Right renal pelvis (tissue), 4 donors: ENCODE data around the gene SENP2. TPM values are rescaled to one million over a fixed set of nuclear protein-coding genes. Genes with fewer than 3 reads are reported as not detected.
"Not testable (repeated sequence)": the region's sequence is repeated elsewhere in the genome, so short reads cannot be mapped to it uniquely, and the experiment has no call there.

Experiments used
- DNase-seq, 4 donors: peaks; one replicate each; pipeline ENCODE4 v3.0.0-alpha.2; 2013; ENCODE audit warnings: low read depth in 4 of 4, low spot score in 3 of 4, missing footprints in 1 of 4
- polyA plus RNA-seq, 4 donors: library from polyadenylated mRNA; unstranded; fragments of 120-200 nt; gene quantifications; one replicate each; pipeline ENCODE4 v1.2.1, GENCODE V29; 2013; ENCODE audit not compliant: insufficient read length in 4 of 4

Gene SENP2
- polyA plus RNA-seq, 4 donors = 40.1 to 51.0 (median 48.1) TPM

DNA sequence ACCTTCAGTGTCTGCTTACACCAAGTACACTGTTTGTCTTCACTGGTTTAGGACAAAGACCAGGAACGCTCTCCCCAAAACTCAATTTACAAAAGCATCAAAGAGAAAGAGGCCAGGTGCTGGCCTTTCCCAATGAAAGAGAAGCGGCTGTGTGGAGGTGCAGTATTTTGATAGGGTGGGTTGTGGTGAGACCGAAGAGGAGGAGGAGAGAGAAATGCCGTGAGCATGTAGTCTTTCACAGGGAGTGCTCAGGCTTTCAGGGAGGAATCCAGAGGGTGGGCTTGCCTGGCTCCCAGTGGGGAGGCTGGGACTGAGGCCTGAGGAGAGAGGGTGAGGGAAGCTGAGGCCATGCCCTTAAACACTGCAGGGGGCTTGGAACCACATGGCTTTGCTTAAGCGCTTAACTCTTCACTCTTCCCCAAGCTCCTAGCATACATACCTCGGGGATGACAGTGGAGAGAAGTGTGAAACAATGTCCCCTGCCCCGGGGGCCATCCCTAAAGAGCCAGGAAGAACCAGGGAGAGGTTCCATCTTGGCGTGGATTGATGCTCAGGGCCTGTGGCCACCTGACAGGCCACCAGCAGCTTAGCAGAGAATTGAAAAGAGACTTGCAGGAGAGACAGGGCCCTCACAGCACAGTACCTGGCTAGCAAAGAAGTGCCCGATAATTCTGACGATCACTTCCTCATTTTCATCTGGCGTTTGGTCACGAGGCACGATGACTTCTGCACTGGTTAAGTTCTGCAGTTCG is 60.5 kb downstream of the SENP2 start:
- no peak for DNase-seq

DNA sequence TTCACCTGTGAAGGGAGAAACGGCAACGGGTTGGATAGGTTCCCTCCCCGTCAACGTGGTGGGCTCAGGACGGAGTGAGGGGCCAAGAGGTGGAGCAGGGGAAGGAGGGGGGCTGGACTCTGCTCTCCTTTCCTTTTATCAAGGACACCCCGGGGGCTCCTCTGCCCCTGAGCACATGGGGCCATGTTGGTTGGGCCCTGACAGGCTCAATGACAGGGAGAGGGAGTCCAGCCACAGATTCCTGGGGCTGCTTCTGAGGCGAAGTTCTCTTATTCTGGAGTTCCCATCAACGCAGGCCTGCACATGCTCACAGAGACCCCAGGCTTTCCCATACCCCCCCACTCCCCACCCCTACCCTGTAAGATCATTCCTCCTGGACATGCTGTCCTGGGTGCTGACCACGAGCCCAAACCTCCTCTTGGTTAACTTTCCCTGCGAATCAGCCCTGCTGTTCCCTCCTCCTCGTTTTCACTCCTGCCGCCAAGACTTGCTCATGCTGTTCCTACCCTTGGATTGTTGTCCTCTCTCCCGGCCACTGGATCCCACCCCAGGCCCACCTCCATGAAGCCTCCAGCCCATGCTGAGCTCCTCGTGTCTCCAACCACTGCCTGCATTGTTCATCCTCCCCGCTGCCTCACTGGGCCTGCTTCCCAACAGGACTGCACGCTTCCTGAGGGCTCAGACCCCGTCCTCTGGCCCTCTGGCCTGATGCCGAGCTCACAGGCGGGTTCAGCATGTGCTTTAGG is 61.2 kb downstream of the SENP2 start:
- DNase-seq = no peak

DNA sequence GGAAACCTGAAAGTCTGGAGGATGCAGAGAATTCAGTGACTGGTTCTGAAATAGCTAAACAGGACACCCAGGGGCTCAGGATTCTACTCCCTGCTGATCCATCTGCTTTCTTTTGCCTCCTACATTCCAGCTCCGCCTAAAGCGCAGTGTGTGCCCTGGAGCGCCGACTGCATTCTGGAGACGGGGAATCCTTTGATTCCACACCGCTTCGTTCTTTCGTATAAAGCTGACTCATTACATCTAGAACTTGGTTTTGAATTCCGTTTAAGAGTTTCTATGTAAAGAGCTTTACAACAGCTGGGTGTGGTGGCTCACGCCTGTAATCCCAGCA is 61.8 kb downstream of the SENP2 start:
- no peak for DNase-seq

DNA sequence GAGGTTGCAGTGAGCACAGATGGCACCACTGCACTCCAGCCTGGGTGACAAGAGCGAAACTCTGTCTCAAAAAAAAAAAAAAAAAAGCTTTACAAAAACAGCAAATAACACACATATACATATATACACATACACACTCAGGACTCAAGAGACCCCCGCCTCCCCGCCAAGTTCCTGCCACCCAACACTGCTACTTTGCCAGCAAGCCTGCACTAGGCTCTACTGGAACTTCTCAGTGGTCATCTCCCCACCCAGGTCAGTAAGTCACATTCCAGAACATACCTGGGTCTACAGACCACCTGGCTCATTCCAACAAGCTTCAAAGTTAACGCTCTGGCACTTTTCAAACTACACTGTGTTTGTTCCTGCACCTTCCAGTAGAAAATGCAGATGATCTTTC is 62.3 kb downstream of the SENP2 start:
- no peak for DNase-seq

DNA sequence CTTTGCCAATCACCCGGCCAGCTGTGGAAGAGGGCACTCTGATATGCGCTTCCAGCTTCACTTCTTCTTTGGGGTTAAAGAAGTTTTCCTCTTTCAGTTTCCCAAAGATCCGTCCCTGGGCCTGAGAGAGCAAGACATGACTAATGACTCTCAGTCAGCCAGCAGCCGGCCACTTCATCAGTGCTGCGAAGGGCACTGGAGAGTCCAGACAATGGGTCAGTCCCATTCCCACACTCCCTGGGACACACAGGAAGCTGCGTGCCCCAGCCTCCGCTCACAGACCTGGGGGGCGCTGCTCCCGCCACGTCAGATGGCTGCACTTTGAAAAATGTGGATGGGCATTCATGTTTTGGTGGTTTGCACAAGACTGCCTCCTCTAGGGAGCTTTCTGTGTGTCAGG is 63.3 kb downstream of the SENP2 start:
- DNase-seq = no peak

DNA sequence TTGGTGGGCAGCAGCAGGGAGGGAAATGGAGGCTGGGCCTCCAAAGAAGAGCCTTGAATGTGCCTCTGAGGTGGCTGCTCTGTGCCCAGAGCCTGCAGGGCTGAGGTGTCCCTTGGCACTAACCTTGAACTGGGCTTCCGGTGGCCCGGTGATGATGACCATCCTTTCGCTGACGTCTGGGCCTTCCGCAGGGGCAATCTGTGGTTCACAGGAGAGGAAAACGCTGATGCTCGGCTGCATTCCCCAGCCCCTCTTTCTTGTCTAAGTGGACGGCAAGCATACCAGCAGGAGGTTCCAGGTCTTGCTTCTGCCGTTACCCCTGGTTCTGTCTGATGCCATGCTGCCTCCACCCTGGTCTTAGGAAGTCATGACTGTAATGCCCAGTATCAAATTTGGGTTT is 65.9 kb downstream of the SENP2 start:
- DNase-seq = no peak

DNA sequence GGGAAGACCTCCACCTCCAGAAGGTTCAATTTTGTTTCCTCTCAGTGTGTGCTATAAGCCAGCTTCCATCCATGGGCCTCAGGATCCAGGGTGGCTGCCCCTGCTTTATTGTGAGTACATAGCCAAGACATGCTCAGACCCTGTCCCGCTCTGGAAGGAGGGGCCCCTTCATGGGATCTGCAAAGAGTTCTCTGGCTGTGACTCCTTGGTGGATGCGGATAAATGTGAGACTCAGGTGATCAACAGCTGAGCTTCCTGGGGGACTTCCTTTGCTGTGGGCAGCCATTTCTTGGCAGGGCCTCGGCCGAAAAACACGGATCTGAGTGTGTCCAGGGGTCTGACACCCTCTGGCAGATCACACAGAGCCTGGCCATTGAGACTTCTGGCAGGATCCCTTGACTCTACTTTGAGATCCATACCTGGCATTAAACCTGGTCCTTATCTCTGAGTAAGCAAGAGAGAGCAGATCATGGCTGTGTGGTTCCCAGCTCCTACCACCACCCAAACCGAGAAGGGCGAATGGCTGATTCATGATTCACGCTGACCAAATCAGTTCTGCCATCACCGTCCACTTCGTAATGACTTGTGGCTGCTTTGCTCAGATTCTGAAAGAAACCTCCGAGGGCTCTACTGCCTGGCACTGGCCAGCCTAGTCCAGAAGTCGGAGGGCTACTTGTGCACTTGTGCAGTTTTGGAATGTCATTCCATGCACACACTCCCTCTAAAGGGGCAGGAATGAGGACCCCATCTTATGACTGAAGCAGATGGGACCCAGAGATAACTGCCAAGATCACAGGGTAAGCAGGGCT is 68.1 kb downstream of the SENP2 start:
- DNase-seq = no peak

DNA sequence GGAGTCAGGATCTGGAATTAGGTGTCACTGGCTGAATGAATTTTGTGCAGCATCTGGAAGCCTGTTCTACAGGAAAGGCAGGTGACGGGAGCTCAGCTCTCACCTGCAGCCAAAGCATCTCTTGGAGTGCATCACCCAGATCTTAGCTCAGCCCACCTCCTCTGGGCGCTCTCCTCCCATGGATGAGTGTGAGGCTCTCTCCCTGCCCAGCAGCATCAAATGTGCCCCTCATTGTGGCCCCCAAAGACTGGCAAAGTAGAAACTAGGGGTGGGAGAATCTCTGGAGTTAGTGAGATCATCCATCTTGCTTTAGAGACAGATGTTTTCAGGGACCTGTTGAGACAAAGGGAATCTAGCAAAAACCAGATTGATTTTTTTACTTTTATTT is 68.7 kb downstream of the SENP2 start:
- no peak for DNase-seq

DNA sequence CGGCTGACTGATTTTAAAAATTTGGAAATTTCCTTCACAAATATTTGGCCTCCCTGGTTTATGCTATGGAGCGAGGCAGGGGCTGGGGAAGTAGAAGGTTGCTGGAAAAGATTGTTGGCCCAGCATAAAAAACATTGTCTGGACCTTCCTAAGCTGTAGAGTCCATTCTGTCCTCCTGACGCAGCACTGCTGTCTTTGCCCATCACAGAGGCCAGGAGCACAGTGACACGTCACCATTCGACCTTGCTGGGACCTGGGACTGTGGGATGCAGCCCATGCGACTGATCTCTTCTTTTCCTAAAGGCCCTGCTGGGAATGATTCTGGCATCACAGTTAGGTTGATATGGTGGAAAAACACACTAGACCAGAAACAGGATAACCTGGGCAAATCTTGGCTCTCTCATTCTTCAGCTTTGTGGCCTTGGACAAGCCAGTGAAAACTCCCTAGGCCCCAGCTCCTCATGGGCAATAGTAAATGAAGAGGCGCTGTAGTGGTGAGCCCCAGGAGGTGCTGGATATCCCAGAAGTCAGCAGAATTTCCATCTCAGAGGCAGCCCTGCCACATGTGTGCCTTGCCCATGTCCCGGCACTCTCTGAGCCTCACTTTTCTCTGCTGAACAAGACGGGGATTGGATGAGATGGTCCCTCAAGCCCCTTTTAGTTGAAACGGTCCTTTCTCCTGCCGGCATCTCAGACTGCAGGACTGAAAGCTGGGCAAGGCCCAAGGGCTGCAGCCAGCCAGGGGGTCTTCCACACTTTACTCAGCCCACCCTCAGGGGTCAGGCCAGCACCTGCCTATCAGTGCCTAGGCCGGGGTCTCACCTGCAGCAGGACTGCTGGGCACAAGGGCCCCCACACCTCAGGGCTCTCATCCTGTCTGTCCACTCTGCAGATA is 69.6 kb downstream of the SENP2 start:
- DNase-seq = no peak

DNA sequence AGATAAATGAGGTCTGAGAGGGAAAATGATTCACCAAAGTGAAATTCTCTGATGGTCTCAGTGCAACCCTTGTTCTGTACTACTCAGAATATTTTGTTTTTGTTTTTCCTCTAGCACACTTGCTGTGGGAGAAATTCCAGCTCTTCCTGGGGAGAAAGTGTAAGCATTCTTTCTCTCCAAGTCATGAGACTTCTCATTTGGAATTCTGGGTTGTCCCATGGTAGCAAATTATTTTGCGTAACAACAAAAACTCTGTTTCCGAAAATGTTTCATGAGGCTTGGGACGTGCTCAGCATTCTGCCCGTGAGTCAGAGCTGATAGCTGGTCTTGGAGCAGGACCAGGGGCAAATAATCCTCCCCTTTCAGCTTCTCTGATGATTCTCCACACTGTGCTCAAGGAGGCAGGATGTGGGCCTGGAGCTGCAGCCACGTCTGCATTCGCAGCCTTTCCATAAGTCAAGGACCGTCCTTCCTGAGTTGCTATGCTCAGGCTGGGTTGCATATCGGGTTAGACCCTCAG is 70.3 kb downstream of the SENP2 start:
- DNase-seq = no peak

DNA sequence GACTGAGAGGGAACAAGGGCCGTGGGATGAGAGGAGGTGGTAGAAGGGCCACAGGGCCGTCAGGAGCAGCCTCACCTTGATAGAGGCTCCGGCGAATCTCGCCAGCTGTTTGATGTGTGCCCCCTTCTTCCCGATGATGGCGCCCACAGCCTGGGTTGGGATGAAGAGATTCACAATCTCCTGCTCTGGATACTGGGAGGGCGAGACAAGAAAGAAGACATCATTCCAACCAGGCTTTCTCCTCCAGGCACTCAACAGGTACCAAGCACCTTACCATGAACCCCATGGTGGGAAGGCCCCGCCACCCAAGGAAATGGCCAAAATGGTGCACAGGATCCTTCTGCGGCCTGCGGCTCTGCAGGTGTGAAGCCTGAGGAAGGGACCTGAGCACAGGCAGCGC is 71.1 kb downstream of the SENP2 start:
- no peak for DNase-seq

DNA sequence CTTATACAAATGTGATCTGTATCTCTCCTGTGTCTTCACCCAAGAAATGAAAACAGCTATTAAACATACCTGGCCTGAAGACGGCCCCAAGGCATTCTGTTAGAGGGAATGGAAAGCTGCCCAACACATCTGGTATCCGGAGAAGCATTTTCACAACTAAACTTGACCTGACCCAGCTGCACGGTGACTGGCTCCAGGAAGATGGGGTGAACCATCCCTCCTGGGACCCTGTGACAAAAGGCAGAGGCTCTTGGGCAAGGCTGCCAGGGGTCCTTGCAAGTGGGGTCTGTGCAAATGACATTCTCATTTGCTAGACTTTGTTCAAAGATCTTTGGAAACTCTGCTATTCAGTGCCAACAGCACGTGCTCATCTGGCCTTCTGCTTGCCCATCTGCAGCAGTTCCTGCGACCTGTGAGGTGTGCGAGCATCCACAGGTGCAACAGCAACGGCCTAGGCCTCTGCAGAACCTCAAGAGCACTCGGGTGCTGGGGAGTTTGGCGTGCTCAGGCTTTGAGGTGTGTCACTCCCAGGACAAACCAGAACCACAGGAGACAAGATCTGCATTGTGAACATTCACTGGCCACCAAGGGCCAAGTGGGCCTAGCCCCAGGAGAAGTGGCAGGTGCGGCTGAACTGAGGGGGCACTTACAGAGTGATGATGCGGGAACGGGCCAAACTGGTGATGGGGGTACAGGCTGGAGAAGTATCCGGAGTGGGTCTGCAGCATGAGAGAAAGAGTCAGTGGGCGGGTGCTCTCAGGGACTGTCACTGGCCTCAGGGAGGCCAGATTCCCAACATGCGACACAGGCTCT is 71.8 kb downstream of the SENP2 start:
- DNase-seq = no peak

DNA sequence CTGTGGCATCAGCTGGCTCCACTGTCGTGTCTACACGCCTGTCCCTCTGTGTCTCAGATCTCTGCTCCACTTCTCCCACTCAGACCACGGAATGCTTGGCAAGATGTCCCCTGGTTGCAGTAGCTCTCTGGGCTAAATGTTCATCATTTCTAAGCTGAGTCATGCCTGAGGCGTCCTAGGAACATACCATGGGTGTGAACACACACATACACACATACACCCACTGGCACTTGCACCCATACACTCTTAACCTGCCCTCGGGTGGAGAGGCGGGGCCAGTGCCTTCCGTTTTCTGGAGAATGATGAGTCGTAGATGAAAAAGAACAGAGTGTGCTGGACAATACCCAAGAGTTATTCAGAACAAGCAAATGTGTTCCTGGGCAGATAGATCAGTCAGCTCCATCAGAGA is 72.4 kb downstream of the SENP2 start:
- no peak for DNase-seq

DNA sequence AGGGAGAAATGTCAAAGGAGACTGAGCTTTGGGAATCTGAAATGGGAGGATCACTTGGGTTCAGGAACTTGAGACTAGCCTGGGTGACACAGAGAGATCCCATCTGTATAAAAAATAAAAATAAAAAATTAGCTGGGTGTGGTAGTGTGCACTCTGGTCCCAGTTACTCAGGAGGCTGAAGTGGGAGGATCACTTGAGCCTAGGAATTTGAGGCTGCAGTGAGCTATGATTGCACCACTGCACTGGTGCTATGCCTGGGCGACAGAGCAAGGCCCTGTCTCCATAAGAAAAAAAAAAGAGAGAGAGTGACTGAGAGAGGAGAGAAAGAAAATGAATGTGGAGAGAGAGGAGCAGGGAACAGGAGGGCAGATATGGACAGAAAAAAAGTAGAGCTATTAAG is 72.8 kb downstream of the SENP2 start:
- DNase-seq = no peak

DNA sequence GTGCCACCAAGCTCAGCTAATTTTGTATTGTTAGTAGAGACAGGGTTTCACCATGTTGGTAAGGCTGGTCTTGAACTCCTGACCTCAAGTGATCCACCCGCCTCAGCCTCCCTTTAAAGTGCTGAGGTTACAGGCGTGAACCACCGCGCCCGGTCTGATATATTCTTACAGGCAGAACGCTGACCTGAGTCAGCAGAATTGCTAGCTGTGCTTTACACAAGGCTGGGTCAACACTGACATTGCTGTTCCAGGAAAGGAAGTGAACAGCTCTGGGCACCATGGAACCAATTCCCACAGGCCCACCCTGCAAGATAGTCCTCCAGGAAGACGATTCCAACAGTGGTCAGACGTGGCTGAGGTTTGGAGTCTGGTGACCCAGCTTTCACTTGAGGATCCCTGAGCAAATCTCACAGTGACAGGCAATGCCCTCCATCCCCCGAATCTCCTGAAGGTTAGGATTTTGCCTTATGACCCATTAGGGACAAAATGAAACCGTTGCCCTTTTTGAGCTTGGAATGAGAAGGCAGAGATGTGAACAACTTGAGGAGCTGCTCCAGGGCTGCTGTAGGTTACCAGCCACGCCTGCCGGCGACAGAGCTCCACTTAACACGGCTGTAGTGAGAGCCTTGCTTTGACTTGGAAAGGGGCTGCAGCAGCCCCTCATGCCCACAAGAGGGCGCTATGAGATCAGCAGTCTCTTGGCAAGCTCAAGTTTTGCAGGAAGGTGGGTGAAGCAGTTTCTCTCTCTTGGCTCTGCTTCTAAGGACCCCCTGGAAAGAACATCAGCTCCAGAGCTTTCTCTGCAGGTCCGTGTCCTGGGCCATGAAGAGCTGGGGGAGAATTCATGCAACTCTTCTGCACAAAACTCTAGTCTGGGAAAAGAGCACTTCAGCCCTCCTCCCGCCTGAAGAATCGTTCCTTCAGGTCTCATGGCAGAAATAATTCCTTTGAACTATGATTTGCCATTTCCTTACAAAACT is 74.1 kb downstream of the SENP2 start:
- DNase-seq = peak; percentile 62 to 77 (median 69)

DNA sequence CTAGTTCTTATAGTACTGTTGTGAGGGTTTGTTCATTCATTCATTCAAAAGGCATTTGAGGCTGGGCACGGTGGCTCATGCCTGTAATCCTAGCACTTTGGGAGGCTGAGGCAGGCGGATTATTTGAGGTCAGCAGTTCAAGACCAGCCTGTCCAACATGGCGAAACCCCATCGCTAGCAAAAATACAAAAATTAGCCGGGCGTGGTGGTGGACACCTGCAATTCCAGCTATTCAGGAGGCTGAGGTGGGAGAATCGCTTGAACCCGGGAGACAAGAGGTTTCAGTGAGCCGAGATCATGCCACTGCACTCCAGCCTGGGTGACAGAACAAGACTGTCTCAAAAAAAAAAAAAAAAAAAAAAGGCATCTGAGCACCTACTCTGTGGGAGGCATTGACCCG is 75.2 kb downstream of the SENP2 start:
- DNase-seq = not testable (repeated sequence)

DNA sequence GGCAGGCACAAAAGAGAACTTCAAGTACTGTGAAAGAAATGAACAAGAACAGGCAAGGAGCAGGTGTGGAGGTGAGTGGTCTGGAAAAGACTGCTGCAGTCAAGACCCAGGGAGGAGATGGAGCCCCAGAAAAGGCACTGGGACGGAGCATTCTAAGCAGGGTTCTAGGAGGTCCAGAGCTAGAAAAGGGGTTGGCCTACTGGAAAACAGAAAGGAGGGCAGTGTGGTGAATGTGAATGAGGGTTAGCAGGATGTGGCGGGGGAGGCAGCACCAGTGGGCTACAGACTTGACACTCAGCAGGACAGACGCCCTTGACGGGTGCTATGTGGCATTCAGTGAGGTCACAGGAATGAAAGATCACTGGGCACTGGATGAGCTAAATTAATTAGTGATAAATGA is 75.7 kb downstream of the SENP2 start:
- no peak for DNase-seq

DNA sequence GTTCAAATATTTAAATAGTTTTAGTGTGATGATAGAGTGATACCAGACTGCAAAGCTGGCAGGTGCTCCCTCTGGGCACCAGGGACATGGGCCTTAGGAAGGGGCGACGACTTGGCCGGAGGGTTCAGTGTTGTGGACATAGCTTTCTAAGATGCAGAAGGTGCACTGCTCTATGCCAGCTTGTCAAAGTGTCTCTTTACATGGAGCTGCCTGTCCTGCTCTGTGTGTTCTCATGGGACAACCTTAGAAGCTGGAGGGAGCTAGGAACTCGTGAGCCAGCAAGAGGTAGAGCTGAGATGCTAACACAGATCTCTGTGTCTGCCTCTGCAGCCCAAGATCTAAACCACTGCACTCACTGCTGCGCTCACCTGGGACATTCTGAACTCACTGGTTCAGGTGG is 77.8 kb downstream of the SENP2 start:
- no peak for DNase-seq
